WI38 (cell line): ENCODE measurements around the gene CEP83.

ENCODE experiments used
- H3K4me3 ChIP-seq: 2 replicates; pipeline ENCODE4 v1.5.1; 2011; ENCODE audit warnings: low read depth, mild to moderate bottlenecking, control low read depth, low read length
- CTCF ChIP-seq: IDR thresholded peaks from 2 replicates; pipeline ENCODE4 v1.5.1; 2012; ENCODE audit warnings: low read depth, mild to moderate bottlenecking, control low read depth, low read length

Gene CEP83

GRCh38 chr12:94304566-94305061, 155.1 kb downstream of the CEP83 start:
- no peak for TF ChIP-seq CTCF
- no peak overlapping the region for H3K4me3 ChIP-seq

- H3K4me3 ChIP-seq: no peak overlapping the region
- no peak for TF ChIP-seq CTCF
Observed at GRCh38 chr12:94304012-94304411, 155.7 kb downstream of the CEP83 start.

GRCh38 chr12:94299846-94300245, 159.8 kb downstream of the CEP83 start:
- no peak for TF ChIP-seq CTCF
- no peak overlapping the region for H3K4me3 ChIP-seq

- H3K4me3 ChIP-seq: no peak overlapping the region
- TF ChIP-seq CTCF: no peak
Observed at GRCh38 chr12:94297876-94298505, 161.7 kb downstream of the CEP83 start.

GRCh38 chr12:94297096-94297699, 162.5 kb downstream of the CEP83 start:
- TF ChIP-seq CTCF: no peak
- no peak overlapping the region for H3K4me3 ChIP-seq

- TF ChIP-seq CTCF: no peak
- H3K4me3 ChIP-seq: no peak overlapping the region
Observed at GRCh38 chr12:94290353-94290752, 169.3 kb downstream of the CEP83 start.

- H3K4me3 ChIP-seq: no peak overlapping the region
- TF ChIP-seq CTCF: no peak
Observed at GRCh38 chr12:94289461-94290312, 170.0 kb downstream of the CEP83 start.
